SH-SY5Y (cell line): ENCODE results near the gene ZSCAN5C.

Source experiments
- GATA2 ChIP-seq: IDR thresholded peaks from 2 replicates; pipeline ENCODE4 v1.6.1; 2011; ENCODE audit warnings: mild to moderate bottlenecking, low read depth, low read length
- GATA3 ChIP-seq: IDR thresholded peaks from 2 replicates; pipeline ENCODE4 v1.6.1; 2011; ENCODE audit warnings: low read depth, mild to moderate bottlenecking, low read length, moderate library complexity

- no peak for TF ChIP-seq GATA2
- no peak for TF ChIP-seq GATA3
Observed at GRCh38 chr19:56222901-56223300, 20.8 kb downstream of the ZSCAN5C start.
